Measurements from ENCODE around the gene KRT37. TPM values are rescaled to one million over a fixed set of nuclear protein-coding genes. Genes with fewer than 3 reads are reported as not detected.

The KRT37 gene
- total RNA-seq, 1 donor from 2014 or later, result not detected

GRCh38 chr17:41448506-41448905 lies 24.1 kb upstream of the KRT37 start:
- Mint-ChIP-seq H3K4me1 (ENCODE audit: unreplicated experiment) (no peaks in the 10 kb centered on the region), H3K27ac (ENCODE audit: unreplicated experiment) (no peak overlapping the region), H3K36me3 (ENCODE audit: unreplicated experiment) (no peaks in the 10 kb centered on the region), H3K9me3 (ENCODE audit: unreplicated experiment) (peaks cover 6% of the 10 kb centered on the region), H3K4me3 (ENCODE audit: unreplicated experiment) (no peak overlapping the region), H3K27me3 (ENCODE audit: unreplicated experiment) (peaks cover 5% of the 10 kb centered on the region)
- TF ChIP-seq, protein P1, sequence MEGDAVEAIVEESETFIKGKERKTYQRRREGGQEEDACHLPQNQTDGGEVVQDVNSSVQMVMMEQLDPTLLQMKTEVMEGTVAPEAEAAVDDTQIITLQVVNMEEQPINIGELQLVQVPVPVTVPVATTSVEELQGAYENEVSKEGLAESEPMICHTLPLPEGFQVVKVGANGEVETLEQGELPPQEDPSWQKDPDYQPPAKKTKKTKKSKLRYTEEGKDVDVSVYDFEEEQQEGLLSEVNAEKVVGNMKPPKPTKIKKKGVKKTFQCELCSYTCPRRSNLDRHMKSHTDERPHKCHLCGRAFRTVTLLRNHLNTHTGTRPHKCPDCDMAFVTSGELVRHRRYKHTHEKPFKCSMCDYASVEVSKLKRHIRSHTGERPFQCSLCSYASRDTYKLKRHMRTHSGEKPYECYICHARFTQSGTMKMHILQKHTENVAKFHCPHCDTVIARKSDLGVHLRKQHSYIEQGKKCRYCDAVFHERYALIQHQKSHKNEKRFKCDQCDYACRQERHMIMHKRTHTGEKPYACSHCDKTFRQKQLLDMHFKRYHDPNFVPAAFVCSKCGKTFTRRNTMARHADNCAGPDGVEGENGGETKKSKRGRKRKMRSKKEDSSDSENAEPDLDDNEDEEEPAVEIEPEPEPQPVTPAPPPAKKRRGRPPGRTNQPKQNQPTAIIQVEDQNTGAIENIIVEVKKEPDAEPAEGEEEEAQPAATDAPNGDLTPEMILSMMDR (IDR thresholded peaks at IDR 0.05), result no peak
- DNase-seq (ENCODE audit: extremely low spot score, unreplicated experiment), result no peak

GRCh38 chr17:41446806-41447205 lies 22.4 kb upstream of the KRT37 start:
- Mint-ChIP-seq H3K9me3 (ENCODE audit: unreplicated experiment) (peaks cover 6% of the 10 kb centered on the region), H3K36me3 (ENCODE audit: unreplicated experiment) (no peaks in the 10 kb centered on the region), H3K4me3 (ENCODE audit: unreplicated experiment) (no peak overlapping the region), H3K4me1 (ENCODE audit: unreplicated experiment) (no peaks in the 10 kb centered on the region), H3K27me3 (ENCODE audit: unreplicated experiment) (peaks cover 15% of the 10 kb centered on the region), H3K27ac (ENCODE audit: unreplicated experiment) (no peak overlapping the region)
- no peak for DNase-seq (ENCODE audit: extremely low spot score, unreplicated experiment)
- TF ChIP-seq, protein P1 (IDR thresholded peaks at IDR 0.05), result no peak

GRCh38 chr17:41444640-41445039 lies 20.3 kb upstream of the KRT37 start:
- H3K36me3 Mint-ChIP-seq (ENCODE audit: unreplicated experiment), result no peaks in the 10 kb centered on the region
- no peak for DNase-seq (ENCODE audit: extremely low spot score, unreplicated experiment)
- TF ChIP-seq, protein P1 (IDR thresholded peaks at IDR 0.05), result no peak
- H3K9me3 Mint-ChIP-seq (ENCODE audit: unreplicated experiment), result no peaks in the 10 kb centered on the region
- no peak overlapping the region for H3K4me3 Mint-ChIP-seq (ENCODE audit: unreplicated experiment)
- no peak overlapping the region for H3K27ac Mint-ChIP-seq (ENCODE audit: unreplicated experiment)
- no peaks in the 10 kb centered on the region for H3K4me1 Mint-ChIP-seq (ENCODE audit: unreplicated experiment)
- peaks cover 16% of the 10 kb centered on the region for H3K27me3 Mint-ChIP-seq (ENCODE audit: unreplicated experiment)

- Mint-ChIP-seq H3K27ac (ENCODE audit: unreplicated experiment) (no peak overlapping the region), H3K27me3 (ENCODE audit: unreplicated experiment) (peaks cover 21% of the 10 kb centered on the region), H3K36me3 (ENCODE audit: unreplicated experiment) (no peaks in the 10 kb centered on the region), H3K4me1 (ENCODE audit: unreplicated experiment) (no peaks in the 10 kb centered on the region), H3K4me3 (ENCODE audit: unreplicated experiment) (no peak overlapping the region), H3K9me3 (ENCODE audit: unreplicated experiment) (no peaks in the 10 kb centered on the region)
- TF ChIP-seq, protein P1 (IDR thresholded peaks at IDR 0.05), result no peak
- no peak for DNase-seq (ENCODE audit: extremely low spot score, unreplicated experiment)
These were observed 19.8 kb upstream of the KRT37 start for GRCh38 chr17:41444186-41444585.

- H3K9me3 Mint-ChIP-seq (ENCODE audit: unreplicated experiment), result no peaks in the 10 kb centered on the region
- peaks cover 21% of the 10 kb centered on the region for H3K27me3 Mint-ChIP-seq (ENCODE audit: unreplicated experiment)
- no peak for DNase-seq (ENCODE audit: extremely low spot score, unreplicated experiment)
- H3K4me3 Mint-ChIP-seq (ENCODE audit: unreplicated experiment), result no peak overlapping the region
- no peaks in the 10 kb centered on the region for H3K36me3 Mint-ChIP-seq (ENCODE audit: unreplicated experiment)
- no peaks in the 10 kb centered on the region for H3K4me1 Mint-ChIP-seq (ENCODE audit: unreplicated experiment)
- no peak overlapping the region for H3K27ac Mint-ChIP-seq (ENCODE audit: unreplicated experiment)
- TF ChIP-seq, protein P1 (IDR thresholded peaks at IDR 0.05), result no peak
These were observed 18.4 kb upstream of the KRT37 start for GRCh38 chr17:41442739-41443138.
